ENCODE data around the gene SLIT3. TPM values are rescaled to one million over a fixed set of nuclear protein-coding genes. Genes with fewer than 3 reads are reported as not detected.
"Not testable (repeated sequence)": the region's sequence is repeated elsewhere in the genome, so short reads cannot be mapped to it uniquely, and the experiment has no call there.

The SLIT3 gene
- polyA plus RNA-seq, 1 of the 3 experiments (the other 2 are of a cell fraction), result 119 TPM

DNA sequence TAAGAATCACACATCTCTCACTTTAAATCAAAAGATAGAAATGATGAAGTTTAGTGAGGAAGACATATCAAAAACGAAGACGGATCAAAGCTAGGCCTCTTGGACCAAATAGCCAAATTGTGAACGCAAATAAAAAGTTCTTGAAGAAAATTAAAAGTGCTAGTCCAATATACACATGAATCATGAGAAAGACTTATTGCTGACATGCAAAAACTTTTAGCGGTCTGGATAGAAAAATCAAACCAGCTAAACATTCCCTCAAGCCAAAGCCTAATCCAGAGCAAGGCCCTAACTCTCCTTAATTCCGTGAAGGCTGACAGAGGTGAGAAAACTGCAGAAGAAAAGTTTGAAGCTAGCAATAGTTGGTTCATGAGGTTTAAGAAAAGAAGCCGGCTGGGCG, 557.3 kb downstream of the SLIT3 start:
- no peak overlapping the region for H3K4me2 ChIP-seq
- CTCF ChIA-PET, result interaction anchor here (0.5 to 1.2 kb wide), 5 partner anchors 9 to 1529 kb away, joined by 3 to 4 read pairs (median 3); no protein-coding TSS in a partner anchor
- H3F3A ChIP-seq (replicated peaks; ENCODE audit: insufficient read depth), result no peaks in the 10 kb centered on the region
- H3K4me3 ChIP-seq (ENCODE audit: low read depth in 2 of 2, low read length in 1 of 2), result no peak overlapping the region
- WGBS (ENCODE audit: low lambda C conversion rate), result over 99% methylated on average over 7 of the region's 7 CpGs
- H3K79me2 ChIP-seq (ENCODE audit: insufficient read depth), result no peaks in the 10 kb centered on the region
- TF ChIP-seq ELF1 (IDR thresholded peaks at IDR 0.05), result no peak
- TF ChIP-seq EZH2phosphoT487 (IDR thresholded peaks at IDR 0.05; ENCODE audit: borderline replicate concordance, low read depth), result no peak
- TF ChIP-seq, protein P1, sequence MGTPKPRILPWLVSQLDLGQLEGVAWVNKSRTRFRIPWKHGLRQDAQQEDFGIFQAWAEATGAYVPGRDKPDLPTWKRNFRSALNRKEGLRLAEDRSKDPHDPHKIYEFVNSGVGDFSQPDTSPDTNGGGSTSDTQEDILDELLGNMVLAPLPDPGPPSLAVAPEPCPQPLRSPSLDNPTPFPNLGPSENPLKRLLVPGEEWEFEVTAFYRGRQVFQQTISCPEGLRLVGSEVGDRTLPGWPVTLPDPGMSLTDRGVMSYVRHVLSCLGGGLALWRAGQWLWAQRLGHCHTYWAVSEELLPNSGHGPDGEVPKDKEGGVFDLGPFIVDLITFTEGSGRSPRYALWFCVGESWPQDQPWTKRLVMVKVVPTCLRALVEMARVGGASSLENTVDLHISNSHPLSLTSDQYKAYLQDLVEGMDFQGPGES (IDR thresholded peaks at IDR 0.05; ENCODE audit: low read depth, low read length), result no peak
- no peak for TF ChIP-seq EP300 (IDR thresholded peaks at IDR 0.05; ENCODE audit: borderline replicate concordance in 1 of 2, low read depth in 1 of 2, low read length in 1 of 2)
- TF ChIP-seq, protein P2, sequence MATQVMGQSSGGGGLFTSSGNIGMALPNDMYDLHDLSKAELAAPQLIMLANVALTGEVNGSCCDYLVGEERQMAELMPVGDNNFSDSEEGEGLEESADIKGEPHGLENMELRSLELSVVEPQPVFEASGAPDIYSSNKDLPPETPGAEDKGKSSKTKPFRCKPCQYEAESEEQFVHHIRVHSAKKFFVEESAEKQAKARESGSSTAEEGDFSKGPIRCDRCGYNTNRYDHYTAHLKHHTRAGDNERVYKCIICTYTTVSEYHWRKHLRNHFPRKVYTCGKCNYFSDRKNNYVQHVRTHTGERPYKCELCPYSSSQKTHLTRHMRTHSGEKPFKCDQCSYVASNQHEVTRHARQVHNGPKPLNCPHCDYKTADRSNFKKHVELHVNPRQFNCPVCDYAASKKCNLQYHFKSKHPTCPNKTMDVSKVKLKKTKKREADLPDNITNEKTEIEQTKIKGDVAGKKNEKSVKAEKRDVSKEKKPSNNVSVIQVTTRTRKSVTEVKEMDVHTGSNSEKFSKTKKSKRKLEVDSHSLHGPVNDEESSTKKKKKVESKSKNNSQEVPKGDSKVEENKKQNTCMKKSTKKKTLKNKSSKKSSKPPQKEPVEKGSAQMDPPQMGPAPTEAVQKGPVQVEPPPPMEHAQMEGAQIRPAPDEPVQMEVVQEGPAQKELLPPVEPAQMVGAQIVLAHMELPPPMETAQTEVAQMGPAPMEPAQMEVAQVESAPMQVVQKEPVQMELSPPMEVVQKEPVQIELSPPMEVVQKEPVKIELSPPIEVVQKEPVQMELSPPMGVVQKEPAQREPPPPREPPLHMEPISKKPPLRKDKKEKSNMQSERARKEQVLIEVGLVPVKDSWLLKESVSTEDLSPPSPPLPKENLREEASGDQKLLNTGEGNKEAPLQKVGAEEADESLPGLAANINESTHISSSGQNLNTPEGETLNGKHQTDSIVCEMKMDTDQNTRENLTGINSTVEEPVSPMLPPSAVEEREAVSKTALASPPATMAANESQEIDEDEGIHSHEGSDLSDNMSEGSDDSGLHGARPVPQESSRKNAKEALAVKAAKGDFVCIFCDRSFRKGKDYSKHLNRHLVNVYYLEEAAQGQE (IDR thresholded peaks at IDR 0.05; ENCODE audit: low read depth, low read length), result no peak
- TF ChIP-seq, protein P3, sequence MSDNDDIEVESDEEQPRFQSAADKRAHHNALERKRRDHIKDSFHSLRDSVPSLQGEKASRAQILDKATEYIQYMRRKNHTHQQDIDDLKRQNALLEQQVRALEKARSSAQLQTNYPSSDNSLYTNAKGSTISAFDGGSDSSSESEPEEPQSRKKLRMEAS (IDR thresholded peaks at IDR 0.05; ENCODE audit: low read depth), result no peak
- no peak for TF ChIP-seq FOXM1 (IDR thresholded peaks at IDR 0.05; ENCODE audit: low read depth)
- TF ChIP-seq CHD2 (IDR thresholded peaks at IDR 0.05; ENCODE audit: low read length, partially characterized antibody), result no peak
- no peak for TF ChIP-seq FOSL2 (IDR thresholded peaks at IDR 0.05; ENCODE audit: borderline replicate concordance, low read depth)
- no peak for TF ChIP-seq YY1 (IDR thresholded peaks at IDR 0.05; ENCODE audit: low read depth)
- TF ChIP-seq, protein P4, sequence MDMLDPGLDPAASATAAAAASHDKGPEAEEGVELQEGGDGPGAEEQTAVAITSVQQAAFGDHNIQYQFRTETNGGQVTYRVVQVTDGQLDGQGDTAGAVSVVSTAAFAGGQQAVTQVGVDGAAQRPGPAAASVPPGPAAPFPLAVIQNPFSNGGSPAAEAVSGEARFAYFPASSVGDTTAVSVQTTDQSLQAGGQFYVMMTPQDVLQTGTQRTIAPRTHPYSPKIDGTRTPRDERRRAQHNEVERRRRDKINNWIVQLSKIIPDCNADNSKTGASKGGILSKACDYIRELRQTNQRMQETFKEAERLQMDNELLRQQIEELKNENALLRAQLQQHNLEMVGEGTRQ (IDR thresholded peaks at IDR 0.05; ENCODE audit: borderline replicate concordance, low read depth, low read length), result no peak
- TF ChIP-seq, protein P5, sequence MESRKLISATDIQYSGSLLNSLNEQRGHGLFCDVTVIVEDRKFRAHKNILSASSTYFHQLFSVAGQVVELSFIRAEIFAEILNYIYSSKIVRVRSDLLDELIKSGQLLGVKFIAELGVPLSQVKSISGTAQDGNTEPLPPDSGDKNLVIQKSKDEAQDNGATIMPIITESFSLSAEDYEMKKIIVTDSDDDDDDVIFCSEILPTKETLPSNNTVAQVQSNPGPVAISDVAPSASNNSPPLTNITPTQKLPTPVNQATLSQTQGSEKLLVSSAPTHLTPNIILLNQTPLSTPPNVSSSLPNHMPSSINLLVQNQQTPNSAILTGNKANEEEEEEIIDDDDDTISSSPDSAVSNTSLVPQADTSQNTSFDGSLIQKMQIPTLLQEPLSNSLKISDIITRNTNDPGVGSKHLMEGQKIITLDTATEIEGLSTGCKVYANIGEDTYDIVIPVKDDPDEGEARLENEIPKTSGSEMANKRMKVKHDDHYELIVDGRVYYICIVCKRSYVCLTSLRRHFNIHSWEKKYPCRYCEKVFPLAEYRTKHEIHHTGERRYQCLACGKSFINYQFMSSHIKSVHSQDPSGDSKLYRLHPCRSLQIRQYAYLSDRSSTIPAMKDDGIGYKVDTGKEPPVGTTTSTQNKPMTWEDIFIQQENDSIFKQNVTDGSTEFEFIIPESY (IDR thresholded peaks at IDR 0.05; ENCODE audit: borderline replicate concordance, low read depth), result no peak
- no peak for TF ChIP-seq JUND (IDR thresholded peaks at IDR 0.05)
- TF ChIP-seq TAF1 (IDR thresholded peaks at IDR 0.05; ENCODE audit: borderline replicate concordance, low read depth, low read length), result no peak
- no peak for DNase-seq
- no peaks in the 10 kb centered on the region for H3K9me3 ChIP-seq
- no peak overlapping the region for H2AFZ ChIP-seq (ENCODE audit: low read depth)
- H3K9ac ChIP-seq, result no peak overlapping the region
- H3K36me3 ChIP-seq (replicated peaks in 1 of 2; ENCODE audit: control insufficient read depth in 1 of 2, insufficient read depth in 2 of 2, low read length in 1 of 2), result peaks cover 12 to 65% of the 10 kb centered on the region in 2 experiments
- peaks cover 0 to 2% of the 10 kb centered on the region in 2 experiments; a peak in 1 of 4 replicates for H3K4me1 ChIP-seq (ENCODE audit: control insufficient read depth in 1 of 2, insufficient read depth in 2 of 2, low read depth in 1 of 2, low read length in 1 of 2)
- no peaks in the 10 kb centered on the region for H3K27me3 ChIP-seq (ENCODE audit: insufficient read depth)
- no peaks in the 10 kb centered on the region for H4K20me1 ChIP-seq (ENCODE audit: insufficient read depth)
- POLR2A ChIA-PET, result interaction anchor here (0.9 kb wide), 1 partner anchor 9 kb away, joined by 3 read pairs; no protein-coding TSS in a partner anchor
- no peaks in the 10 kb centered on the region for H3K9me2 ChIP-seq
- H3K27ac ChIP-seq (ENCODE audit: low read depth in 2 of 2, low read length in 1 of 2), result peak overlapping the region in 1 of 2 experiments; percentile 11; a peak in 1 of 4 replicates

DNA sequence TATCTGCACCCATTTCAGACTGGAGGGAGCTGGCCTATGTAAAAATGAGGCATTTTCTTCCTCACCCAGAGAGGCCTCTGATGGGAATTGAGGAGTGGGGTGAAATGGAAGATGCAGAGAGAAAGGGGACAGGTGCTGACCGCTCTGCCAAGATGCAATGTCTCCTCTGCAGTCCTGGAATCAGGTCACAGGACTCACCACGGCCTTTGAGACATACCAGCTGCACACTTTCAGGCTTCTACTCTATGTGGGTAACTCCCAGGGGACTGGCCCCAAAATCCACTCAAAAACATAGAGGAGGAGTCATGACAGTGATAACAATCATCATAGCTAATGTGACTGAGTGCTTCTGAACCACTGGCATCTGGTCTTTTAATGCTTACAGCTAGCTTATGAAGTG, 558.6 kb downstream of the SLIT3 start:
- H3K9me3 ChIP-seq; CTCF ChIA-PET; H4K20me1 ChIP-seq (ENCODE audit: insufficient read depth); H3K79me2 ChIP-seq (ENCODE audit: insufficient read depth); H3K27ac ChIP-seq (ENCODE audit: low read depth in 2 of 2, low read length in 1 of 2); H3K4me1 ChIP-seq (ENCODE audit: control insufficient read depth in 1 of 2, insufficient read depth in 2 of 2, low read depth in 1 of 2, low read length in 1 of 2); H3K9ac ChIP-seq; H3K9me2 ChIP-seq; H3K4me3 ChIP-seq (ENCODE audit: low read depth in 2 of 2, low read length in 1 of 2); DNase-seq; H2AFZ ChIP-seq (ENCODE audit: low read depth); H3K27me3 ChIP-seq (ENCODE audit: insufficient read depth); H3K4me2 ChIP-seq; H3F3A ChIP-seq (replicated peaks; ENCODE audit: insufficient read depth); POLR2A ChIA-PET: not testable (repeated sequence)
- 42% methylated on average over 2 of the region's 2 CpGs for WGBS (ENCODE audit: low lambda C conversion rate)
- H3K36me3 ChIP-seq (replicated peaks in 1 of 2; ENCODE audit: control insufficient read depth in 1 of 2, insufficient read depth in 2 of 2, low read length in 1 of 2), result peaks cover 12 to 62% of the 10 kb centered on the region in 2 experiments

Data from SK-N-SH (cell line).